MV-4-11 (cell line): ENCODE data around the gene NDUFS5.
A peak's percentile ranks its signal among the peaks of the same experiment; 100 is the strongest.
"Not testable (repeated sequence)": the region's sequence is repeated elsewhere in the genome, so short reads cannot be mapped to it uniquely, and the experiment has no call there.

Experiments
- DNase-seq: peaks from one replicate; lab custom pipeline; 2025; lab: John Stamatoyannopoulos, UW

NDUFS5 gene

GRCh38 chr1:39016604-39017171, 9.5 kb upstream of the NDUFS5 start:
- no peak for DNase-seq

GRCh38 chr1:39017266-39017665, 8.9 kb upstream of the NDUFS5 start:
- DNase-seq: no peak

- not testable (repeated sequence) for DNase-seq
Observed at GRCh38 chr1:39020494-39020893, 5.7 kb upstream of the NDUFS5 start.

DNA sequence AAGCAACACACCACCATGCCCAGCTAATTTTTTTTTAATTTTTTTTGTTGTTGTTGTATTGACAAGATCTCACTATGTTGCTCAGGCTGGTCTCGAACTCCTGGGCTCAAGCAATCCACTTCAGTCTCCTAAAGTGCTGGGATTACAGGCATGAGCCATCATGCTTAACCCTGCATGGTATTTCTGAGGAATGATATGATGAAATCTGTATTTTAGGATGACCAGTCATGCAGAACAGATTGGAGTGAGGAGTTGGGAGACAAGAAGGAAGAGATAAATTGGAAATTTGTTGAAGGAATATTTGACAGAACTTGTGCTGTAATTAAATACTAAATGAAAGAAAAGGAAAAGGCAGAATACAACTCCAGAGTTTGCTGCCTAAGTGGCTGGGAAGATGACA, 4.7 kb upstream of the NDUFS5 start:
- no peak for DNase-seq

GRCh38 chr1:39023140-39023539, 3.0 kb upstream of the NDUFS5 start:
- no peak for DNase-seq

GRCh38 chr1:39026866-39027507, 837 bp downstream of the NDUFS5 start:
- DNase-seq: no peak

- no peak for DNase-seq
Observed at GRCh38 chr1:39034114-39034654, 8.0 kb downstream of the NDUFS5 start.

GRCh38 chr1:39036678-39037077, 10.5 kb downstream of the NDUFS5 start:
- no peak for DNase-seq

DNA sequence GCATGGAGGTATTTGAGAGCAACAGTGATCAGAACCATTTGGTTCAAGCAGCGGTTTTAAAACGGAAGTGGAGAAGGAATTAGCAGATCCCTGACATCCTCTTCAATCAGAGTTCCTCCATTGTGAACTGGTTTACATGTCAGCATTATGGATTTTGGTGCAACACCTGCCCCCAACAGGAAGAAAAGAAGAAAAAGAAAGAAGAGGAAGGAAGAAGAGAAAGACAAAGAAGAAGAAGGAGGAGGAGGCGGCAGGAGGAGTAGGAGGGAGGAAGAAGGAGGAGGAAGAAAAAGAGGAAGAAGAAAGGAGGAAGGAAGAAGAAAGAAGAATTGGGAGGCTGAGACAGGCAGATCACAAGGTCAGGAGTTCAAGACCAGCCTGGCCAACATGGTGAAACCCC, 17.4 kb downstream of the NDUFS5 start:
- peak; percentile 81 for DNase-seq

GRCh38 chr1:39044762-39045161, 18.6 kb downstream of the NDUFS5 start:
- DNase-seq: peak; percentile 39

DNA sequence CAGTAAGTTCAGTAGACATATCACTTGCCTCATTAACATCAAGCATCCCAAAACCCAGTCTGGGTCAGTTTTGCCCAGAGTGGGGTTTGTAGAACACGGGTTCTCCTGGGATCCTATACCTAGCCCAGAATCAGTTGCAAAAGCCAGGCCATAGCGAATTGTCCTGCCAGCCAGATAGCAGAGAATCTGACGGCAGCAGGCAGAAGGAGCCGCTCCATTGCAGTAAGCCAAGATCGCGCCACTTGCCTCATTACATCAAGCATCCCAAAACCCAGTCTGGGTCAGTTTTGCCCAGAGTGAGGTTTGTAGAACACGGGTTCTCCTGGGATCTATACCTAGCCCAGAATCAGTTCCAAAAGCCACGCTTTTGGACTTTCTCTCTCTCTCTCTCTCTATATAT, 19.1 kb downstream of the NDUFS5 start:
- no peak for DNase-seq

GRCh38 chr1:39046613-39047210, 20.6 kb downstream of the NDUFS5 start:
- no peak for DNase-seq

DNA sequence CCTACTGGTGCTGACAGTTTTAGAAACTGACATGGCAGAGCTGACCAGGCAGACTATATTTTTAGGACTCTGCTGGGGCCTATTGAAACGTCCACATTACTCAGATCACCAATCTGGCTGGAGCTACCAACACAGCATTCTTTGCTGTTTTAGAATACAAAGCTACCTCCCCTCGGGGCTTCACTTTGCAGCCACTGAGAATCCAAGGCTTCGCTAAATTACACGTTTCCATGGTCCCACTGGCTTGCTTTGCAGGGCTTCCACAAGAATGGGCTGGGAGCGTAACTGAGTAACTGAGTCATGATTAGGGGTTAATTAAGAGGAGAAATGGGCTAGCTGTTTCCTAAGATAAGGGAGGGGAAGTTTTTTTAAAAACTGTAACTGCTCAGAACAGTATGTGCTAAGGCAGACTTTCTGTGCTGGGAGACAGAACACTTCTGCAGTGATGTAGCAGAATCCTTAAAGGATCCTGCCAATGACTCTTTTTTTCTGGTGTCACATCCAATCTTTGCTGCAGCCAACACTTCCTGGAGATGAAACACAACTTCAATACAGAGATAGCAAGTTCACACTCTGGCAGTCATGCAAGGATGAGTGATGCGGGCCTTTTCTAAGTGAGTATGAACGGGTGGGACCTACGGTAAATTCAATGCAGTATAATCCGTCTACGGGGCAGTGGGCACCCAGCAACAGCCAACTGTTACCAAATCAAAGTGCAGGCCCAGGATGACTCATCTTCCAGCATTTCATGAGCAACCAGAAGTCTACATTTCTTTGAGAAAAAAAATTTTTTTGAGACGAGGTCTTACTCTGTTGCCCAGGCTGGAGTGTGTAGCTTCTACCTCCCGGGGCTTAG, 21.5 kb downstream of the NDUFS5 start:
- DNase-seq: peak; percentile 61

DNA sequence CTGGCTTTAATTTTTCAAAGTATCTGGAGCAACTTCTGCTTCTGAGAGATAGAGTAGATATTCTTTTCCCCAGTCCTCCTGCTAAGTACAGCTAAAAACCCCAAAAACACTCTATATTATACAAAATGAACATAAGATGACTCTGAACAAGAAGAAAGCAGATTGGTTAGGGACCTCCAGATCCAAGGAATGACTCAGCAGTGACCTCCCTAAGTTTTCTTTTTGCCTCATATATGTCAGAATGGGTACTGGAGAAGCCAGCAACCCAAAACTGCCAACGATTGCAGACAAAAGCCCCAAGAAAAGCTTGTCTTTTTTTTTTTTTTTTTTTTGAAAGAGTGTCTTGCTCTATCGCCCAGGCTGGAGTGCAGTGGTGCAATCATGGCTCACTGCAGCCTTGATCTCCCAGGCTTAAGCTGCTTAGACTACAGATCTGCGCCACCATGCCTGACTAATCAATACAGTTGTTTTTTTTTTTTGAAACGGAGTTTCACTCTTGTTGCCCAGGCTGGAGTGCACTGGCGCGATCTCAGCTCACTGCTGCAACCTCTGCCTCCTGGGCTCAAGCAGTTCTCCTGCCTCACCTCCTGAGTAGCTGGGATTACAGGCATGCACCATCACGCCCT, 22.7 kb downstream of the NDUFS5 start:
- DNase-seq: no peak

DNA sequence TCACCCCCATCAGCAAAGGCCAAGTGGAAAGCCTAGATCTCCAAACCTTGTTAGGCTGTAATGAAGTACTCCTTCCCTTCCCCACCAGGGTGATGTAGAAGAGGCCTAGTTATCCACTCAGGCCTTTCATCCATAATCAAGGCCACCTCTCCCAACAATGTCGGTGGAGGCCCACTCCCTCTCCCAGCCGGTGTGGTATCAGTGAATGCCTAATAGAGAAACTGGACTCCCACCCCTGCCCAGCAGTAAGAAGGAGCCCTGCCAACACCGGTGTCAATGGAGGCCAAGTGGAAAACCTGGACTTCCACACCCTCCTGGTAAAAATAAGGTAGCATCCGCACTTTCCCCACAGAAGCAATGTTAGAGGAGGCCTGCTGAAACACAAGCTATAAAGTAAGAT, 23.9 kb downstream of the NDUFS5 start:
- no peak for DNase-seq

DNA sequence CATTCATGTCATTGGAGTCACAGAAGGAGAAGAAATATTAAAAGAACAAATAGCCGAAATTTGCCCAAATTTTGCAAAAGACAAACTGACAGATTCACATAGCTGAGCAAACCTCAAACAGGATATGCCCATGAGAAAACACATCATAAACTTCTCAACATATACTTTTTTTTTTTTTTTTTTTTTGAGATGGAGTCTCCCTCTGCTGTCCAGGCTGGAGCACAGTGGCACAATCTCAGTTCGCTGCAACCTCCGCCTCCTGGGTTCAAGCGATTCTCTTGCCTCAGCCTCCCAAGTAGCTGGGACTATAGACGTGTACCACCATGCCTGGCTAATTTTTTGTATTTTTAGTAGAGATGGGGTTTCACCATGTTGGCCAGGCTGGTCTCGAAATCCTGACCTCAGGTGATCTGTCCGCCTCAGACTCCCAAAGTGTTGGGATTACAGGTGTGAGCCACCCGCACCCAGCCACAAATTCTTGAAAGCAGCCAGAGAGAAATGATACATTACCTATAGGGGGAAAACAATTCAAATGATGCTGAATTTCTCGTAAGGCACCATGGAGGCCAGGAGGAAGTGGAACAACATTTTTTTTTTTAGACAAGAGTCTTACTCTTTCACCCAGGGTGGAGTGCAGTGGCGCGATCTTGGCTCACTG, 25.2 kb downstream of the NDUFS5 start:
- not testable (repeated sequence) for DNase-seq

DNA sequence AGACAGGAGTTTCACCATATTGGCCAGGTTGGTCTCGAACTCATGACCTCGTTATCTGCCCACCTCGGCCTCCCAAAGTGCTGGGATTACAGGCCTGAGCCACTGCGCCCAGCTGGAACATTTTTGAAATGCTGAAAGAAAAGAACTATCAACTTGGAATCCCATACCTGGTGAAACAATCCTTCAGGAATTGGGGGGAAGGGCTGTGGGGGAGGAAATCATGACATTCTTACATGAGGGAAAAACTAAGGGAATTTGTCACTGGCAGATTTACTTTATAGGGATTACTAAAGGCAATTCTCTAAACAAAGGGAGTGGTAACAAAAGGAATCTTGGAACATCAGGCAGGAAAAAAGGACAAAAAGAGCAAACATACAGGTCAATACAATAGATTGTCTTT, 25.8 kb downstream of the NDUFS5 start:
- no peak for DNase-seq

DNA sequence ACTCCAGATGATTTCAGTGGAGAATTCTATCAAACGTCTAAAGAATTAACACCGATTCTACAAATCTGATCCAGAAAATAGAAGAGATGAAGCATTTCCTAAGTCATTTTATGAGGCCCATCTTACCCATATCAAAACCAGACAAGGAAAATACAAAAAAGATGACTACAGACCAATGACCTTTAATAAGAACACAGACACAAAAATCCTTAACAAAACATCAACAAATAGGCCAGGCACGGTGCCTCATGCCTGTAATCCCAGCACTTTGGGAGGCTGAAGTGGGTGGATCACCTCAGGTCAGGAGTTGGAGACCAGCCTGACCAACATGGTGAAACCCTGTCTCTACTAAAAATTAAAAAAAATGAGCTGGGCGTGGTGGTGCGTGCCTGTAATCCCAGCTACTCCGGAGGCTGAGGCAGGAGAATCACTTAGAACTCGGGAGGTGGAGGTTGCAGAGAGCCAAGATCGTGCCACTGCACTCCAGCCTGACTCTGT, 29.1 kb downstream of the NDUFS5 start:
- DNase-seq: not testable (repeated sequence)

GRCh38 chr1:39061516-39061915, 35.4 kb downstream of the NDUFS5 start:
- not testable (repeated sequence) for DNase-seq

DNA sequence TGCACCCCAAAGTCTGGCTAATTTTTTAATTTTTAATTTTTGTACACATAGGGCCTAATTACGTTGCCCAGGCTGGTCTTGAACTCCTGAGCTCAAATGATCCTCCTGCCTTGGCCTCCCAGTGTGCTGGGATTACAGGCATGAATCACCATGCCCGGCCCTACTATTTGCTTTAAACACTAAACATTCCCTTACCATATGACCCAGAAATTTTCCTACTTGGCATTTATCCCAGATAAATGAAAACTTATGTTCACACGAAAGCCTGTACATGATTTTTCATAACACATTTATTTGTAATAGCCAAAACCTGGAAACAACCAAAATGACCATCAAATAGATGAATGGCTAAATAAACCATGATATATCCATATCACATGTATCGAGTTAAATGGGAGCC, 35.8 kb downstream of the NDUFS5 start:
- DNase-seq: no peak

DNA sequence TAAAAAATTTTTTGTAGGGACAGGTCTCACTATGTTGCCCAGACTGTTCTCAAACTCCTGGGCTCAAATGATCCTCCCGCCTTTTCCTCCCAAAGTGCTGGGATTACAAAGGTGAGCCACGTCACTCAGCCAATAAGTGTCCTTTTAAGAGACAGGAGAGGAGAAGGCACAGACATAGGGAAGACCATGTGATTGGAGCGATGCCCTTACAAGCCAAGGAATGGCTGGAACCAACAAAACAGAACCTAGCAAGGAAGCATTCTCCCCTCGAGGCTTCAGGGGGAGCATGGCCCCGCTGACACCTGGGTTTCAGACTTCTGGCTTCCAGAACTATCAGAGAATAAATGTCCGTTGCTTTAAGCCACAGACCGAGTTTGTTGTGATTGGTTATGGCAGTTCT, 37.0 kb downstream of the NDUFS5 start:
- no peak for DNase-seq
